ENCODE data around the gene CORO1C. TPM values are rescaled to one million over a fixed set of nuclear protein-coding genes. Genes with fewer than 3 reads are reported as not detected.
"Not testable (repeated sequence)": the region's sequence is repeated elsewhere in the genome, so short reads cannot be mapped to it uniquely, and the experiment has no call there.

Gene CORO1C
- total RNA-seq, 1 donor from 2014 or later: 307 TPM

GRCh38 chr12:108751821-108752220 is 20.5 kb upstream of the CORO1C start:
- ATAC-seq: no peak
- Histone ChIP-seq H3K36me3 (no peaks in the 10 kb centered on the region), H3K9me3 (no peaks in the 10 kb centered on the region), H3K27ac (no peak overlapping the region), H3K27me3 (ENCODE audit: low read depth) (no peaks in the 10 kb centered on the region), H3K4me1 (no peaks in the 10 kb centered on the region), H3K4me3 (no peak overlapping the region)
- no peak for DNase-seq
- TF ChIP-seq CTCF (IDR thresholded peaks at IDR 0.05): no peak
- intact Hi-C loops (cut with DNase I): no loop called here

GRCh38 chr12:108751003-108751402 is 19.7 kb upstream of the CORO1C start:
- DNase-seq; H3K4me3 ChIP-seq; H3K36me3 ChIP-seq; intact Hi-C loops (cut with DNase I); H3K27ac ChIP-seq; H3K4me1 ChIP-seq; H3K9me3 ChIP-seq; ATAC-seq; H3K27me3 ChIP-seq (ENCODE audit: low read depth): not testable (repeated sequence)

- Histone ChIP-seq H3K27me3 (ENCODE audit: low read depth) (no peaks in the 10 kb centered on the region), H3K36me3 (no peaks in the 10 kb centered on the region), H3K9me3 (no peaks in the 10 kb centered on the region), H3K4me3 (no peak overlapping the region), H3K27ac (no peak overlapping the region), H3K4me1 (no peaks in the 10 kb centered on the region)
- ATAC-seq (no peak), DNase-seq (no peak)
- no peak for TF ChIP-seq CTCF (IDR thresholded peaks at IDR 0.05)
- intact Hi-C loops (cut with DNase I): no loop called here
These were observed 19.2 kb upstream of the CORO1C start for GRCh38 chr12:108750526-108750925.

GRCh38 chr12:108747563-108747962 is 16.2 kb upstream of the CORO1C start:
- H3K27me3 ChIP-seq (ENCODE audit: low read depth): no peaks in the 10 kb centered on the region
- no peak overlapping the region for H3K4me3 ChIP-seq
- no peak overlapping the region for H3K27ac ChIP-seq
- no peak for ATAC-seq
- intact Hi-C loops (cut with DNase I): no loop called here
- H3K36me3 ChIP-seq: no peaks in the 10 kb centered on the region
- peaks cover 9% of the 10 kb centered on the region for H3K4me1 ChIP-seq
- TF ChIP-seq CTCF (IDR thresholded peaks at IDR 0.05): no peak
- H3K9me3 ChIP-seq: no peaks in the 10 kb centered on the region
- no peak for DNase-seq

GRCh38 chr12:108745641-108746040 is 14.3 kb upstream of the CORO1C start:
- Histone ChIP-seq H3K36me3 (no peaks in the 10 kb centered on the region), H3K27me3 (ENCODE audit: low read depth) (no peaks in the 10 kb centered on the region), H3K4me3 (no peak overlapping the region), H3K4me1 (peaks cover 9% of the 10 kb centered on the region), H3K27ac (no peak overlapping the region), H3K9me3 (no peaks in the 10 kb centered on the region)
- TF ChIP-seq CTCF (IDR thresholded peaks at IDR 0.05): no peak
- intact Hi-C loops (cut with DNase I): no loop called here
- DNase-seq: no peak
- no peak for ATAC-seq

GRCh38 chr12:108744021-108744897 is 12.9 kb upstream of the CORO1C start:
- no peak overlapping the region for H3K27ac ChIP-seq
- H3K9me3 ChIP-seq: no peaks in the 10 kb centered on the region
- no peaks in the 10 kb centered on the region for H3K27me3 ChIP-seq (ENCODE audit: low read depth)
- peaks cover 9% of the 10 kb centered on the region for H3K4me1 ChIP-seq
- DNase-seq (peak; percentile 56), ATAC-seq (peak in 1 of 2 donors; percentile 40)
- H3K4me3 ChIP-seq: no peak overlapping the region
- intact Hi-C loops (cut with DNase I): no loop called here
- H3K36me3 ChIP-seq: no peaks in the 10 kb centered on the region
- no peak for TF ChIP-seq CTCF (IDR thresholded peaks at IDR 0.05)

Measured in lower lobe of right lung (tissue), 2 donors.